HepG2 (cell line): ENCODE data around the gene MYO3B. TPM values are rescaled to one million over a fixed set of nuclear protein-coding genes. Genes with fewer than 3 reads are reported as not detected.

ENCODE experiments used
- ATAC-seq: fragments of 200-7000 bp; cut with Tn5 transposase; 3 replicates; pipeline ENCODE4 v1.9.1; 2020; ENCODE audit warnings: mild to moderate bottlenecking, moderate library complexity
- BruUV-seq: library from RNA; stranded (reverse); fragments of 400-500 nt; replicated peaks from 2 replicates; lab custom pipeline; 2021; lab: Mats Ljungman, UMichigan
- CTCF ChIA-PET: fragments of 300-600 bp; formaldehyde crosslinking; extraction: SDS; loops from one replicate; lab custom pipeline; 2021; ENCODE audit warnings: low total read pairs, inconsistent platforms, low intra/inter-chr PET ratio; lab: Yijun Ruan, JAX
- POLR2A ChIA-PET: fragments of 350-600 bp; sonication (Branson Sonifier 250); formaldehyde crosslinking; loops from one replicate; lab custom pipeline; 2020; ENCODE audit warnings: antibody characterized with exemption, inconsistent platforms; lab: Yijun Ruan, JAX
- DNase-seq: peaks from one replicate; pipeline ENCODE4 v3.0.0-alpha.2; 2015; ENCODE audit warnings: low spot score
- FAIRE-seq: peaks from 3 replicates; lab custom pipeline; 2011; peaks lifted over from hg19 to GRCh38; lab: Jason Lieb, UNC
- H2AFZ ChIP-seq: one replicate; pipeline ENCODE4 v1.6.1; 2011; ENCODE audit warnings: low read length, inconsistent platforms
- H3K27ac ChIP-seq: fragments of 300-600 bp; 3 replicates; pipeline ENCODE4 v1.8.0; 2011; ENCODE audit warnings: mixed run types, mild to moderate bottlenecking, mixed read lengths, low read length, inconsistent platforms; ENCODE audit not compliant: insufficient read depth; ENCODE audit errors: extremely low read length
- H3K27me3 ChIP-seq, 2 experiments: fragments of 200-600 bp in 1 of 2; 2 replicates in 1 of 2; 3 replicates in 1 of 2; pipeline versions ENCODE4 v1.6.0 to v1.8.0; 2011; ENCODE audit warnings: low read length in 2 of 2, mild to moderate bottlenecking in 2 of 2, moderate library complexity in 2 of 2, inconsistent platforms in 1 of 2; ENCODE audit not compliant: insufficient read depth in 2 of 2, control insufficient read depth in 1 of 2
- H3K36me3 ChIP-seq, 2 experiments: fragments of 200-600 bp in 1 of 2; replicated peaks in 1 of 2; 2 replicates in 1 of 2; 3 replicates in 1 of 2; pipeline versions ENCODE4 v1.5.1 to v1.8.0; 2011; ENCODE audit warnings: low read length in 2 of 2, inconsistent platforms in 1 of 2; ENCODE audit not compliant: insufficient read depth in 2 of 2, control insufficient read depth in 1 of 2
- H3K4me1 ChIP-seq: 2 replicates; pipeline ENCODE4 v1.5.1; 2012; ENCODE audit warnings: low read length, inconsistent platforms; ENCODE audit not compliant: insufficient read depth
- H3K4me2 ChIP-seq: 2 replicates; pipeline ENCODE4 v1.6.0; 2011; ENCODE audit warnings: low read depth, low read length, inconsistent platforms
- H3K4me3 ChIP-seq, 3 experiments: fragments of 200-600 bp in 1 of 3; sonication (generic), shearing (Covaris generic) in 1 of 3; replicated peaks in 1 of 3; 2 replicates each; pipeline ENCODE4 v1.5.1; 2011 to 2016; ENCODE audit warnings: low read length in 3 of 3, inconsistent platforms in 2 of 3, low read depth in 2 of 3, mild to moderate bottlenecking in 2 of 3, control low read depth in 1 of 3, mixed read lengths in 1 of 3; ENCODE audit not compliant: insufficient read depth in 1 of 3
- H3K79me2 ChIP-seq: one replicate; pipeline ENCODE4 v1.6.1; 2011; ENCODE audit warnings: low read length, inconsistent platforms; ENCODE audit not compliant: insufficient read depth
- H3K9ac ChIP-seq: 2 replicates; pipeline ENCODE4 v1.6.0; 2011; ENCODE audit warnings: mild to moderate bottlenecking, low read depth, low read length, inconsistent platforms; ENCODE audit not compliant: insufficient read depth
- H3K9me3 ChIP-seq: 2 replicates; pipeline ENCODE4 v1.5.1; 2012; ENCODE audit warnings: mild to moderate bottlenecking, low read length
- H4K20me1 ChIP-seq: 2 replicates; pipeline ENCODE4 v1.6.0; 2011; ENCODE audit warnings: inconsistent platforms, mild to moderate bottlenecking, low read length, moderate library complexity; ENCODE audit not compliant: insufficient read depth
- HIC2 ChIP-seq: sonication (generic); formaldehyde crosslinking; IDR thresholded peaks from 2 replicates; pipeline ENCODE4 v1.9.0; 2022; ENCODE audit warnings: low read depth, missing genetic modification reagents
- MEIS2 ChIP-seq: sonication (generic); formaldehyde crosslinking; IDR thresholded peaks from 2 replicates; pipeline ENCODE4 v1.9.0; 2021; ENCODE audit warnings: mild to moderate bottlenecking, missing genetic modification reagents
- PATZ1 ChIP-seq: sonication (generic); formaldehyde crosslinking; IDR thresholded peaks from 2 replicates; pipeline ENCODE4 v1.4.0; 2020; ENCODE audit warnings: missing genetic modification reagents
- PPARG ChIP-seq: conservative IDR thresholded peaks from 2 replicates; pipeline ENCODE4 v1.6.1; 2016; ENCODE audit warnings: missing biosample characterization, missing genetic modification reagents
- PRPF4 ChIP-seq: fragments of 200-400 bp; formaldehyde crosslinking; IDR thresholded peaks from 2 replicates; pipeline ENCODE4 v1.6.1; 2016; ENCODE audit warnings: low read length, low read depth; ENCODE audit not compliant: poor library complexity, severe bottlenecking
- RAD21 ChIP-seq: fragments of 450-650 bp; formaldehyde crosslinking; IDR thresholded peaks from 2 replicates; pipeline ENCODE4 v1.5.0; 2020; ENCODE audit warnings: mild to moderate bottlenecking
- ZBTB4 ChIP-seq: sonication (generic); formaldehyde crosslinking; IDR thresholded peaks from 2 replicates; pipeline ENCODE4 v1.4.0; 2020; ENCODE audit warnings: missing genetic modification reagents, mild to moderate bottlenecking, borderline replicate concordance
- ZBTB42 ChIP-seq: sonication (generic); formaldehyde crosslinking; IDR thresholded peaks from 2 replicates; pipeline ENCODE4 v1.5.0; 2020; ENCODE audit warnings: mild to moderate bottlenecking, missing genetic modification reagents
- ZFP36L1 ChIP-seq: sonication (generic); formaldehyde crosslinking; IDR thresholded peaks from 2 replicates; pipeline ENCODE4 v1.8.0; 2022; ENCODE audit warnings: mild to moderate bottlenecking, missing genetic modification reagents, moderate library complexity
- ZFP91 ChIP-seq: sonication (generic); formaldehyde crosslinking; IDR thresholded peaks from 2 replicates; pipeline ENCODE4 v1.9.0; 2022; ENCODE audit warnings: missing genetic modification reagents, mild to moderate bottlenecking, borderline replicate concordance
- ZMAT5 ChIP-seq: sonication (generic); formaldehyde crosslinking; IDR thresholded peaks from 2 replicates; pipeline ENCODE4 v1.5.0; 2020; ENCODE audit warnings: mild to moderate bottlenecking, low read depth, missing genetic modification reagents, borderline replicate concordance
- ZNF468 ChIP-seq: sonication (generic); formaldehyde crosslinking; IDR thresholded peaks from 2 replicates; pipeline ENCODE4 v1.8.0; 2022; ENCODE audit warnings: mild to moderate bottlenecking, moderate library complexity, missing genetic modification reagents
- ZNF589 ChIP-seq: sonication (generic); formaldehyde crosslinking; conservative IDR thresholded peaks from 2 replicates; pipeline ENCODE4 v1.8.0; 2022; ENCODE audit warnings: mild to moderate bottlenecking, moderate library complexity, missing genetic modification reagents
- WGBS: methylation state at CpG from one replicate; pipeline ENCODE4 v1.1.6; 2017; ENCODE audit warnings: low lambda C conversion rate; 5-methylcytosine and 5-hydroxymethylcytosine counted together
- in situ Hi-C: cut with HindIII; loops from 2 replicates; pipeline ENCODE4 v1.10.0; 2017; ENCODE audit warnings: low pct_unique_long_range_greater_than_20kb; ENCODE audit not compliant: extremely low pct_ligation_motif_present
- intact Hi-C: fragments of 100-400 bp; cut with micrococcal nuclease; formaldehyde crosslinking; loops from one replicate; pipeline ENCODE4 v1.10.0; 2022; ENCODE audit not compliant: unreplicated experiment
- polyA plus RNA-seq, 8 experiments: library from polyadenylated mRNA; depleted of rRNA in 3 of 8; stranded (reverse) in 7 of 8; unstranded in 1 of 8; fragments of >200 nt; fragmentation: Illumina TruSeq in 4 of 8; extraction: Trizol in 4 of 8; gene quantifications; 2 replicates each; pipeline versions ENCODE4 v1.2.1 to v1.2.3, GENCODE V29; 2011 to 2016; ENCODE audit warnings: low read depth in 4 of 8, missing spikeins in 1 of 8, mixed read lengths in 1 of 8; ENCODE audit not compliant: insufficient read depth in 1 of 8
- total RNA-seq, 5 experiments: library from RNA; depleted of rRNA; stranded (reverse); fragments of >200 nt; fragmentation: Illumina TruSeq; extraction: Trizol; gene quantifications; 2 replicates each; pipeline ENCODE4 v1.2.3, GENCODE V29; 2016; ENCODE audit warnings: low read depth in 1 of 5

The MYO3B gene
- total and polyA plus RNA-seq, 2 of the 13 experiments (the other 11 are each of a cell fraction or from before 2014, with no cell fraction given), result 0.01 TPM; not detected in 1

- TF ChIP-seq ZMAT5 (CRISPR knock-in tag), result no peak
- TF ChIP-seq ZBTB4 (CRISPR knock-in tag), result no peak
Observed at GRCh38 chr2:170521299-170521698, 343.4 kb downstream of the MYO3B start (continued).

- Histone ChIP-seq H3K36me3 (no peaks in the 10 kb centered on the region), H3K4me2 (no peak overlapping the region), H3K9ac (no peak overlapping the region), H4K20me1 (no peaks in the 10 kb centered on the region), H3K4me1 (peaks cover 5% of the 10 kb centered on the region; the same call in 1 of the 2 replicates), H3K27ac (no peak overlapping the region), H2AFZ (peak overlapping the region; percentile 13), H3K27me3 (peaks cover 2 to 44% of the 10 kb centered on the region in 2 experiments; a peak in 4 of 5 replicates), H3K4me3 (no peak overlapping the region), H3K79me2 (no peaks in the 10 kb centered on the region), H3K9me3 (no peaks in the 10 kb centered on the region)
- ATAC-seq (peak; percentile 92), FAIRE-seq (peak; percentile 77), DNase-seq (peak; percentile 44)
- WGBS, result 11% methylated on average over 4 of the region's 4 CpGs
- POLR2A ChIA-PET, result no interaction called here
- CTCF ChIA-PET, result interaction anchor here (1.2 kb wide), 2 partner anchors 114 to 287 kb away, joined by 3 read pairs; no protein-coding TSS in a partner anchor
- BruUV-seq, result no TSS peak
- in situ Hi-C loops, result no loop called here
- intact Hi-C loops, result loop anchor here (1.0 kb wide), 1 partner anchor 289 kb away; no protein-coding TSS in a partner anchor
- TF ChIP-seq ZNF468 (no peak), ZFP91 (CRISPR knock-in tag) (no peak), ZNF589 (no peak), PATZ1 (CRISPR knock-in tag) (0 out of 2 replicates have a peak, but pooled peaks have one; percentile 22), ZFP36L1 (CRISPR knock-in tag) (no peak), MEIS2 (CRISPR knock-in tag) (no peak), PPARG (CRISPR knock-in tag) (no peak), PRPF4 (no peak), ZBTB42 (CRISPR knock-in tag) (no peak), HIC2 (no peak), RAD21 (CRISPR knock-in tag) (peak; percentile 51)
Observed at GRCh38 chr2:170523506-170523905, 345.6 kb downstream of the MYO3B start.
